GM12801 (cell line): ENCODE measurements around the gene TMEM135.

Experiments
- CTCF ChIP-seq: IDR thresholded peaks from one replicate; pipeline ENCODE4 v1.5.1; 2011; ENCODE audit warnings: control low read depth; ENCODE audit not compliant: insufficient read length; ENCODE audit errors: extremely low read depth

Gene TMEM135

GRCh38 chr11:87179621-87180020 is 141.9 kb downstream of the TMEM135 start:
- no peak for TF ChIP-seq CTCF

GRCh38 chr11:87180742-87181141 is 143.0 kb downstream of the TMEM135 start:
- no peak for TF ChIP-seq CTCF

- TF ChIP-seq CTCF: no peak
Measured at GRCh38 chr11:87181143-87181542, 143.4 kb downstream of the TMEM135 start.

- no peak for TF ChIP-seq CTCF
Measured at GRCh38 chr11:87185228-87185627, 147.5 kb downstream of the TMEM135 start.

GRCh38 chr11:87187076-87187475 is 149.3 kb downstream of the TMEM135 start:
- no peak for TF ChIP-seq CTCF

GRCh38 chr11:87187930-87188329 is 150.2 kb downstream of the TMEM135 start:
- TF ChIP-seq CTCF: no peak

GRCh38 chr11:87190071-87190470 is 152.3 kb downstream of the TMEM135 start:
- TF ChIP-seq CTCF: no peak

GRCh38 chr11:87193756-87194470 is 156.2 kb downstream of the TMEM135 start:
- no peak for TF ChIP-seq CTCF
